IMR-90 (cell line): Measurements from ENCODE around the gene TIMM13. TPM values are rescaled to one million over a fixed set of nuclear protein-coding genes. Genes with fewer than 3 reads are reported as not detected.

Source experiments
- ATAC-seq: fragments of 200-7000 bp; cut with Tn5 transposase; 2 replicates; pipeline ENCODE4 v1.9.1; 2020; ENCODE audit warnings: low read depth, mild to moderate bottlenecking, moderate library complexity
- BruUV-seq: library from RNA; stranded (reverse); fragments of 400-500 nt; replicated peaks from 2 replicates; lab custom pipeline; 2021; lab: Mats Ljungman, UMichigan
- CTCF ChIA-PET: fragments of 300-600 bp; formaldehyde crosslinking; extraction: SDS; loops from one replicate; lab custom pipeline; 2021; ENCODE audit warnings: antibody characterized with exemption; lab: Yijun Ruan, JAX
- POLR2A ChIA-PET: fragments of 300-600 bp; sonication (Branson Sonifier 250); formaldehyde crosslinking; loops from one replicate; lab custom pipeline; 2022; ENCODE audit warnings: antibody characterized with exemption; ENCODE audit not compliant: unreplicated experiment; lab: Charles Lee
- DNase-seq: peaks from one replicate; pipeline ENCODE4 v3.0.0; 2013
- H2AFZ ChIP-seq: replicated peaks from 2 replicates; pipeline ENCODE3; 2013; ENCODE audit warnings: low read length, mild to moderate bottlenecking; ENCODE audit not compliant: poor library complexity
- H2AK5ac ChIP-seq: 2 replicates; pipeline ENCODE4 v1.6.1; 2013; ENCODE audit warnings: low read depth, low read length, inconsistent platforms
- H2AK9ac ChIP-seq: replicated peaks from 2 replicates; pipeline ENCODE3; 2013; ENCODE audit warnings: mild to moderate bottlenecking, low read depth, low read length, moderate library complexity; ENCODE audit not compliant: poor library complexity
- H2BK120ac ChIP-seq: 2 replicates; pipeline ENCODE4 v1.6.1; 2013; ENCODE audit warnings: low read depth, low read length, inconsistent platforms
- H2BK15ac ChIP-seq: 3 replicates; pipeline ENCODE4 v1.6.1; 2013; ENCODE audit warnings: low read depth, low read length, inconsistent platforms
- H2BK20ac ChIP-seq: 2 replicates; pipeline ENCODE4 v1.6.1; 2013; ENCODE audit warnings: low read depth, mild to moderate bottlenecking, inconsistent platforms, low read length, moderate library complexity
- H2BK5ac ChIP-seq: 2 replicates; pipeline ENCODE4 v1.6.1; 2013; ENCODE audit warnings: mild to moderate bottlenecking, low read depth, low read length, inconsistent platforms; ENCODE audit not compliant: poor library complexity, severe bottlenecking
- H3K14ac ChIP-seq: replicated peaks from 2 replicates; pipeline ENCODE4 v1.6.1; 2013; ENCODE audit warnings: low read depth, low read length, inconsistent platforms
- H3K18ac ChIP-seq: 2 replicates; pipeline ENCODE4 v1.6.1; 2013; ENCODE audit warnings: low read depth, low read length, control low read depth
- H3K23ac ChIP-seq: 2 replicates; pipeline ENCODE4 v1.6.1; 2013; ENCODE audit warnings: low read depth, low read length, inconsistent platforms
- H3K27ac ChIP-seq: 2 replicates; pipeline ENCODE4 v1.5.1; 2013; ENCODE audit warnings: mild to moderate bottlenecking, control low read depth, low read length; ENCODE audit not compliant: insufficient read depth
- H3K27me3 ChIP-seq: 2 replicates; pipeline ENCODE4 v1.6.1; 2013; ENCODE audit warnings: low read length; ENCODE audit not compliant: control insufficient read depth, insufficient read depth
- H3K36me3 ChIP-seq: 2 replicates; pipeline ENCODE4 v1.6.1; 2013; ENCODE audit warnings: low read length, mixed read lengths; ENCODE audit not compliant: control insufficient read depth, insufficient read depth
- H3K4ac ChIP-seq: 2 replicates; pipeline ENCODE4 v1.6.1; 2013; ENCODE audit warnings: low read depth, low read length, inconsistent platforms
- H3K4me1 ChIP-seq: 2 replicates; pipeline ENCODE4 v1.6.1; 2013; ENCODE audit warnings: low read length, mixed read lengths; ENCODE audit not compliant: control insufficient read depth, insufficient read depth
- H3K4me2 ChIP-seq: 2 replicates; pipeline ENCODE4 v1.6.1; 2013; ENCODE audit warnings: low read depth, mild to moderate bottlenecking, control low read depth, low read length, moderate library complexity
- H3K4me3 ChIP-seq: 2 replicates; pipeline ENCODE4 v1.5.1; 2013; ENCODE audit warnings: low read depth, mild to moderate bottlenecking, control low read depth, low read length, moderate library complexity; ENCODE audit not compliant: insufficient read depth
- H3K56ac ChIP-seq: 2 replicates; pipeline ENCODE4 v1.6.1; 2013; ENCODE audit warnings: low read length, inconsistent platforms; ENCODE audit not compliant: insufficient read depth; ENCODE audit errors: extremely low read depth
- H3K79me1 ChIP-seq, 2 experiments: 2 replicates each; pipeline ENCODE4 v1.6.1; 2013; ENCODE audit warnings: low read length in 2 of 2, inconsistent platforms in 1 of 2, low read depth in 1 of 2
- H3K9ac ChIP-seq: 2 replicates; pipeline ENCODE4 v1.6.1; 2013; ENCODE audit warnings: low read depth, low read length, control low read depth
- H3K9me1 ChIP-seq: 2 replicates; pipeline ENCODE4 v1.6.1; 2013; ENCODE audit warnings: low read length, inconsistent platforms; ENCODE audit not compliant: insufficient read depth
- H3K9me3 ChIP-seq: 2 replicates; pipeline ENCODE4 v1.6.1; 2013; ENCODE audit warnings: low read length; ENCODE audit not compliant: control insufficient read depth, insufficient read depth
- H4K20me1 ChIP-seq: 2 replicates; pipeline ENCODE4 v1.6.1; 2013; ENCODE audit warnings: low read length, inconsistent platforms; ENCODE audit not compliant: insufficient read depth
- H4K5ac ChIP-seq: 2 replicates; pipeline ENCODE4 v1.6.1; 2013; ENCODE audit warnings: mild to moderate bottlenecking, low read depth, low read length, control low read depth
- H4K8ac ChIP-seq, 2 experiments: 2 replicates each; pipeline ENCODE4 v1.6.1; 2013; ENCODE audit warnings: low read depth in 2 of 2, low read length in 2 of 2, control low read depth in 1 of 2, inconsistent platforms in 1 of 2
- H4K91ac ChIP-seq: 2 replicates; pipeline ENCODE4 v1.6.1; 2013; ENCODE audit warnings: low read depth, low read length, inconsistent platforms; ENCODE audit not compliant: insufficient read depth
- BHLHE40 ChIP-seq: fragments of 150-350 bp; IDR thresholded peaks from 2 replicates; pipeline ENCODE4 v1.6.1; 2016; ENCODE audit warnings: mild to moderate bottlenecking, low read depth, low read length
- CTCF ChIP-seq: conservative IDR thresholded peaks from 2 replicates; pipeline ENCODE4 v1.5.1; 2012; ENCODE audit warnings: mild to moderate bottlenecking, low read depth, low read length, improper control_type of control experiment
- ELK1 ChIP-seq: fragments of 150-350 bp; IDR thresholded peaks from 2 replicates; pipeline ENCODE4 v1.6.1; 2016; ENCODE audit warnings: low read depth, mild to moderate bottlenecking, low read length, moderate library complexity, borderline replicate concordance
- FOS ChIP-seq: fragments of 150-350 bp; IDR thresholded peaks from 2 replicates; pipeline ENCODE4 v1.6.1; 2016; ENCODE audit warnings: low read depth, low read length
- MAFK ChIP-seq: IDR thresholded peaks from 2 replicates; pipeline ENCODE4 v1.6.1; 2012; ENCODE audit warnings: low read depth, low read length, improper control_type of control experiment
- MAZ ChIP-seq: IDR thresholded peaks from 2 replicates; pipeline ENCODE4 v1.6.1; 2012; ENCODE audit warnings: low read depth, mild to moderate bottlenecking, low read length, improper control_type of control experiment, moderate library complexity, borderline replicate concordance
- NFE2L2 ChIP-seq: fragments of 150-350 bp; IDR thresholded peaks from 2 replicates; pipeline ENCODE4 v1.6.1; 2016; ENCODE audit warnings: low read depth, mild to moderate bottlenecking, low read length
- POLR2A ChIP-seq: IDR thresholded peaks from 2 replicates; pipeline ENCODE4 v1.6.1; 2012; ENCODE audit warnings: mild to moderate bottlenecking, low read depth, low read length
- RAD21 ChIP-seq: IDR thresholded peaks from 2 replicates; pipeline ENCODE4 v1.6.1; 2012; ENCODE audit warnings: low read length, improper control_type of control experiment
- RCOR1 ChIP-seq: IDR thresholded peaks from 2 replicates; pipeline ENCODE4 v1.6.1; 2012; ENCODE audit warnings: mild to moderate bottlenecking, low read length, improper control_type of control experiment; ENCODE audit not compliant: insufficient replicate concordance
- SMC3 ChIP-seq: fragments of 150-350 bp; IDR thresholded peaks from 2 replicates; pipeline ENCODE4 v1.6.1; 2016; ENCODE audit warnings: low read depth, mild to moderate bottlenecking, antibody characterized with exemption, low read length, moderate library complexity
- USF2 ChIP-seq: fragments of 150-350 bp; IDR thresholded peaks from 2 replicates; pipeline ENCODE4 v1.6.1; 2017; ENCODE audit warnings: mild to moderate bottlenecking, antibody characterized with exemption, low read length, low read depth
- WGBS, 2 experiments: methylation state at CpG; one replicate each; pipeline versions ENCODE4 v1.1.5 to v1.1.7; 2013; ENCODE audit warnings: missing lambda C conversion rate in 2 of 2; ENCODE audit not compliant: insufficient read length in 1 of 2; ENCODE audit errors: extremely low coverage in 2 of 2; 5-methylcytosine and 5-hydroxymethylcytosine counted together
- dilution Hi-C: fragments of 300-500 bp; cut with HindIII; formaldehyde crosslinking; loops from one replicate; pipeline ENCODE4 v1.14.3; 2018; ENCODE audit warnings: low sequenced_read_pairs; ENCODE audit not compliant: unreplicated experiment
- in situ Hi-C: fragments of 300-500 bp; cut with MboI; formaldehyde crosslinking; loops from 3 replicates; pipeline ENCODE4 v1.14.3; 2019; ENCODE audit warnings: low sequenced_read_pairs, inconsistent platforms, mixed read lengths
- intact Hi-C: fragments of 100-400 bp; cut with micrococcal nuclease; formaldehyde crosslinking; loops from 2 replicates; pipeline ENCODE4 v1.10.0; 2022
- polyA plus RNA-seq, 3 experiments: library from polyadenylated mRNA; depleted of rRNA; stranded (reverse); fragments of >200 nt; gene quantifications; 2 replicates each; pipeline ENCODE4 v1.2.3, GENCODE V29; 2012; ENCODE audit warnings: low replicate concordance in 1 of 3
- total RNA-seq: library from RNA; depleted of rRNA; stranded (reverse); fragments of >200 nt; gene quantifications from 2 replicates; pipeline ENCODE4 v1.2.3, GENCODE V29; 2012

Gene TIMM13
- total and polyA plus RNA-seq, 2 of the 4 experiments (the other 2 are of a cell fraction) = 21.0 to 62.3 TPM

GRCh38 chr19:2474232-2475017 lies 47.0 kb upstream of the TIMM13 start:
- CTCF ChIA-PET = interaction anchor here (1.0 to 1.5 kb wide), 2 partner anchors 105 to 137 kb away, joined by 3 to 13 read pairs; no protein-coding TSS in a partner anchor
- 0 out of 2 replicates have a peak, but pooled peaks cover under 1% of the 10 kb centered on the region for H3K9me1 ChIP-seq
- peak overlapping the region; percentile 72 for H3K4ac ChIP-seq
- H3K4me2 ChIP-seq = peak overlapping the region; percentile 90
- peak overlapping the region; percentile 53 for H2AK9ac ChIP-seq
- H3K18ac ChIP-seq = no peak overlapping the region
- peaks cover 7% of the 10 kb centered on the region for H3K4me1 ChIP-seq
- peak overlapping the region; percentile 25 for H2BK5ac ChIP-seq
- H2AK5ac ChIP-seq = peak overlapping the region; percentile 62; the same call in 1 of the 2 replicates
- H3K56ac ChIP-seq = no peak overlapping the region
- no peaks in the 10 kb centered on the region for H3K27me3 ChIP-seq
- peak overlapping the region; percentile 41 for H3K4me3 ChIP-seq
- H2BK20ac ChIP-seq = peak overlapping the region; percentile 55; the same call in 1 of the 2 replicates
- dilution Hi-C loops = no loop called here
- peak overlapping the region; percentile 56; the same call in 1 of the 2 replicates for H4K91ac ChIP-seq
- peaks cover 36% of the 10 kb centered on the region for H4K20me1 ChIP-seq
- peak overlapping the region; percentile 7; the same call in 1 of the 2 replicates for H3K9ac ChIP-seq
- H2AFZ ChIP-seq = peak overlapping the region; percentile 88
- peak overlapping the region; percentile 74 for H2BK120ac ChIP-seq
- H3K36me3 ChIP-seq = peaks cover 4% of the 10 kb centered on the region; the same call in 1 of the 2 replicates
- H4K8ac ChIP-seq = peak overlapping the region in 1 of 2 experiments; percentile 24; a peak in 1 of 4 replicates
- no TSS peak for BruUV-seq
- in situ Hi-C loops = loop anchor here (5.0 kb wide), 2 partner anchors 63 to 138 kb away; no protein-coding TSS in a partner anchor
- no peak overlapping the region for H2BK15ac ChIP-seq
- DNase-seq (peak; percentile 87), ATAC-seq (peak; percentile 46)
- POLR2A ChIA-PET = no interaction called here
- intact Hi-C loops = loop anchor here (1.0 to 10.0 kb wide), 4 partner anchors 105 to 270 kb away; partner anchors contain the start of gene SLC39A3
- H3K27ac ChIP-seq = peak overlapping the region; percentile 25; the same call in 1 of the 2 replicates
- 0% methylated on average over 29 of the region's 60 CpGs; no CpG with 5 or more reads in 1 of the 2 experiments for WGBS, 2 experiments
- peaks cover 0 to 16% of the 10 kb centered on the region in 2 experiments; a peak in 1 of 4 replicates for H3K79me1 ChIP-seq
- no peaks in the 10 kb centered on the region for H3K9me3 ChIP-seq
- no peak overlapping the region for H4K5ac ChIP-seq
- H3K23ac ChIP-seq = peak overlapping the region; percentile 54; the same call in 1 of the 2 replicates
- H3K14ac ChIP-seq = peak overlapping the region; percentile 50
- TF ChIP-seq MAFK = no peak
- TF ChIP-seq BHLHE40 = peak; percentile 53
- no peak for TF ChIP-seq USF2
- TF ChIP-seq NFE2L2 = no peak
- TF ChIP-seq FOS = peak; percentile 95
- peak; percentile 99 for TF ChIP-seq CTCF
- no peak for TF ChIP-seq ELK1
- peak; percentile 98 for TF ChIP-seq RAD21
- TF ChIP-seq POLR2A = no peak; the same call in 1 of the 2 replicates
- no peak for TF ChIP-seq RCOR1
- peak; percentile 96 for TF ChIP-seq SMC3
- peak; percentile 88 for TF ChIP-seq MAZ
